ENCODE results near the gene ZSCAN21. TPM values are rescaled to one million over a fixed set of nuclear protein-coding genes. Genes with fewer than 3 reads are reported as not detected.

The ZSCAN21 gene
- total and polyA plus RNA-seq, 5 donors from 2014 or later = 5.1 to 9.8 (median 8.5) TPM

- ATAC-seq (ENCODE audit: low read depth in 2 of 2) (no peak), DNase-seq (no peak)
- peak overlapping the region in 2 of 3 donors; percentile 38 to 87 for H3K27ac Mint-ChIP-seq
- H3K9me3 Mint-ChIP-seq = no peaks in the 10 kb centered on the region
- H3K4me3 ChIP-seq (ENCODE audit: low read depth, low read length) = no peak overlapping the region
- H3K4me3 Mint-ChIP-seq = peak overlapping the region in 2 of 4 donors; percentile 6 to 13
- H3K36me3 Mint-ChIP-seq = peaks cover 17% of the 10 kb centered on the region
- peaks cover 18% of the 10 kb centered on the region for H3K4me1 ChIP-seq (ENCODE audit: control insufficient read depth, insufficient read depth, low read length, poor library complexity, severe bottlenecking)
- no peaks in the 10 kb centered on the region for H3K27me3 ChIP-seq (ENCODE audit: control insufficient read depth, insufficient read depth, low read length)
- no peak overlapping the region for H3K27ac ChIP-seq (ENCODE audit: insufficient read depth, low read length, poor library complexity, severe bottlenecking)
- peaks cover 15 to 55% (median 36%) of the 10 kb centered on the region in 4 donors for H3K4me1 Mint-ChIP-seq
- H3K9me3 ChIP-seq (ENCODE audit: control insufficient read depth in 2 of 2, low read length in 2 of 2) = no peaks in the 10 kb centered on the region
- H3K36me3 ChIP-seq (ENCODE audit: control insufficient read depth, insufficient read depth, low read length) = peaks cover 29% of the 10 kb centered on the region
- no peaks in the 10 kb centered on the region for H3K27me3 Mint-ChIP-seq
Observed at GRCh38 chr7:100019908-100020307, 29.7 kb upstream of the ZSCAN21 start.

GRCh38 chr7:100021297-100021696 is 28.3 kb upstream of the ZSCAN21 start:
- H3K36me3 ChIP-seq (ENCODE audit: control insufficient read depth, insufficient read depth, low read length) = peaks cover 36% of the 10 kb centered on the region
- Mint-ChIP-seq H3K27me3 (no peaks in the 10 kb centered on the region), H3K9me3 (no peaks in the 10 kb centered on the region), H3K4me1 (peaks cover 15 to 46% (median 29%) of the 10 kb centered on the region in 4 donors), H3K4me3 (peak overlapping the region in 1 of 4 donors; percentile 24), H3K36me3 (peaks cover 26% of the 10 kb centered on the region), H3K27ac (peak overlapping the region in 1 of 3 donors; percentile 44)
- no peak overlapping the region for H3K27ac ChIP-seq (ENCODE audit: insufficient read depth, low read length, poor library complexity, severe bottlenecking)
- peaks cover 9% of the 10 kb centered on the region for H3K4me1 ChIP-seq (ENCODE audit: control insufficient read depth, insufficient read depth, low read length, poor library complexity, severe bottlenecking)
- H3K27me3 ChIP-seq (ENCODE audit: control insufficient read depth, insufficient read depth, low read length) = no peaks in the 10 kb centered on the region
- H3K9me3 ChIP-seq (ENCODE audit: control insufficient read depth in 2 of 2, low read length in 2 of 2) = no peaks in the 10 kb centered on the region
- ATAC-seq (ENCODE audit: low read depth in 2 of 2) = no peak
- no peak for DNase-seq
- no peak overlapping the region for H3K4me3 ChIP-seq (ENCODE audit: low read depth, low read length)

- Histone ChIP-seq H3K9me3 (ENCODE audit: control insufficient read depth in 2 of 2, low read length in 2 of 2) (no peaks in the 10 kb centered on the region), H3K36me3 (ENCODE audit: control insufficient read depth, insufficient read depth, low read length) (peaks cover 39% of the 10 kb centered on the region), H3K27ac (ENCODE audit: insufficient read depth, low read length, poor library complexity, severe bottlenecking) (no peak overlapping the region), H3K27me3 (ENCODE audit: control insufficient read depth, insufficient read depth, low read length) (no peaks in the 10 kb centered on the region), H3K4me1 (ENCODE audit: control insufficient read depth, insufficient read depth, low read length, poor library complexity, severe bottlenecking) (no peaks in the 10 kb centered on the region), H3K4me3 (ENCODE audit: low read depth, low read length) (no peak overlapping the region)
- Mint-ChIP-seq H3K36me3 (peaks cover 26% of the 10 kb centered on the region), H3K4me3 (no peak overlapping the region), H3K27me3 (no peaks in the 10 kb centered on the region), H3K27ac (no peak overlapping the region), H3K9me3 (no peaks in the 10 kb centered on the region), H3K4me1 (peaks cover 15 to 34% (median 22%) of the 10 kb centered on the region in 4 donors)
- DNase-seq (no peak), ATAC-seq (ENCODE audit: low read depth in 2 of 2) (no peak)
Observed at GRCh38 chr7:100022621-100023020, 27.0 kb upstream of the ZSCAN21 start.

DNA sequence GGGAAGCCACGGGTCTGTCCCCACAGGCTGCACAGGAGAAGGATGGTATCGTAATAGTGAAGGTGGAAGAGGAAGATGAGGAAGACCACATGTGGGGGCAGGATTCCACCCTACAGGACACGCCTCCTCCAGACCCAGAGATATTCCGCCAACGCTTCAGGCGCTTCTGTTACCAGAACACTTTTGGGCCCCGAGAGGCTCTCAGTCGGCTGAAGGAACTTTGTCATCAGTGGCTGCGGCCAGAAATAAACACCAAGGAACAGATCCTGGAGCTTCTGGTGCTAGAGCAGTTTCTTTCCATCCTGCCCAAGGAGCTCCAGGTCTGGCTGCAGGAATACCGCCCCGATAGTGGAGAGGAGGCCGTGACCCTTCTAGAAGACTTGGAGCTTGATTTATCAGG is 26.0 kb upstream of the ZSCAN21 start:
- Mint-ChIP-seq H3K4me3 (no peak overlapping the region), H3K27ac (no peak overlapping the region), H3K27me3 (no peaks in the 10 kb centered on the region), H3K9me3 (no peaks in the 10 kb centered on the region), H3K4me1 (peaks cover 9 to 28% (median 19%) of the 10 kb centered on the region in 4 donors), H3K36me3 (peaks cover 26% of the 10 kb centered on the region)
- no peak for ATAC-seq (ENCODE audit: low read depth in 2 of 2)
- Histone ChIP-seq H3K4me3 (ENCODE audit: low read depth, low read length) (no peak overlapping the region), H3K9me3 (ENCODE audit: control insufficient read depth in 2 of 2, low read length in 2 of 2) (no peaks in the 10 kb centered on the region), H3K4me1 (ENCODE audit: control insufficient read depth, insufficient read depth, low read length, poor library complexity, severe bottlenecking) (no peaks in the 10 kb centered on the region), H3K27me3 (ENCODE audit: control insufficient read depth, insufficient read depth, low read length) (no peaks in the 10 kb centered on the region), H3K27ac (ENCODE audit: insufficient read depth, low read length, poor library complexity, severe bottlenecking) (no peak overlapping the region), H3K36me3 (ENCODE audit: control insufficient read depth, insufficient read depth, low read length) (peaks cover 45% of the 10 kb centered on the region)
- DNase-seq = no peak

- Histone ChIP-seq H3K27ac (ENCODE audit: insufficient read depth, low read length, poor library complexity, severe bottlenecking) (no peak overlapping the region), H3K9me3 (ENCODE audit: control insufficient read depth in 2 of 2, low read length in 2 of 2) (no peaks in the 10 kb centered on the region), H3K4me3 (ENCODE audit: low read depth, low read length) (no peak overlapping the region), H3K36me3 (ENCODE audit: control insufficient read depth, insufficient read depth, low read length) (peaks cover 41% of the 10 kb centered on the region), H3K4me1 (ENCODE audit: control insufficient read depth, insufficient read depth, low read length, poor library complexity, severe bottlenecking) (no peaks in the 10 kb centered on the region), H3K27me3 (ENCODE audit: control insufficient read depth, insufficient read depth, low read length) (no peaks in the 10 kb centered on the region)
- ATAC-seq (ENCODE audit: low read depth in 2 of 2) (no peak), DNase-seq (no peak)
- H3K4me1 Mint-ChIP-seq = peaks cover 9 to 22% (median 16%) of the 10 kb centered on the region in 4 donors
- peaks cover 26% of the 10 kb centered on the region for H3K36me3 Mint-ChIP-seq
- H3K27ac Mint-ChIP-seq = no peak overlapping the region
- H3K27me3 Mint-ChIP-seq = no peaks in the 10 kb centered on the region
- no peaks in the 10 kb centered on the region for H3K9me3 Mint-ChIP-seq
- no peak overlapping the region for H3K4me3 Mint-ChIP-seq
Observed at GRCh38 chr7:100024020-100024619, 25.5 kb upstream of the ZSCAN21 start.

DNA sequence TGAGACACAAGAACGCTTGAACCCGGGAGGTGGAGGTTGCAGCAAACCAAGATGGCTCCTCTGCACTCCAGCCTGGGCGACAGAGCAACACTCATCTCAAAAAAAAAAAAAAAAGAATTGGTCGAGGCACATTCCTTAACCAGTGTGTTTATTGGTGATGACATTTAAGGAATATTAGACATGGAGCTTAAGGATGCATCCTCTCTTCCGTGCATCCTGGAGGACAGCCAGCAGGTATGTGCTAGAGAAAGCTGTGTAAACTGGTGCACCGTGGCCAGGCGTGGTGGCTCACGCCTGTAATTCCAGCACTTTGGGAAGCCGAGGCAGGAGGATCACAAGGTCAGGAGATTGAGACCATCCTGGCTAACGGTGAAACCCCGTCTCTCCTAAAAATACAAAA is 22.4 kb upstream of the ZSCAN21 start:
- DNase-seq (no peak), ATAC-seq (ENCODE audit: low read depth in 2 of 2) (no peak)
- Histone ChIP-seq H3K9me3 (ENCODE audit: control insufficient read depth in 2 of 2, low read length in 2 of 2) (no peaks in the 10 kb centered on the region), H3K4me3 (ENCODE audit: low read depth, low read length) (no peak overlapping the region), H3K27me3 (ENCODE audit: control insufficient read depth, insufficient read depth, low read length) (no peaks in the 10 kb centered on the region), H3K4me1 (ENCODE audit: control insufficient read depth, insufficient read depth, low read length, poor library complexity, severe bottlenecking) (no peaks in the 10 kb centered on the region), H3K27ac (ENCODE audit: insufficient read depth, low read length, poor library complexity, severe bottlenecking) (no peak overlapping the region), H3K36me3 (ENCODE audit: control insufficient read depth, insufficient read depth, low read length) (peaks cover 66% of the 10 kb centered on the region)
- peaks cover 0 to 2% (median under 1%) of the 10 kb centered on the region in 4 donors for H3K4me1 Mint-ChIP-seq
- no peak overlapping the region for H3K4me3 Mint-ChIP-seq
- no peak overlapping the region for H3K27ac Mint-ChIP-seq
- no peaks in the 10 kb centered on the region for H3K9me3 Mint-ChIP-seq
- no peaks in the 10 kb centered on the region for H3K27me3 Mint-ChIP-seq
- H3K36me3 Mint-ChIP-seq = peaks cover 39% of the 10 kb centered on the region

DNA sequence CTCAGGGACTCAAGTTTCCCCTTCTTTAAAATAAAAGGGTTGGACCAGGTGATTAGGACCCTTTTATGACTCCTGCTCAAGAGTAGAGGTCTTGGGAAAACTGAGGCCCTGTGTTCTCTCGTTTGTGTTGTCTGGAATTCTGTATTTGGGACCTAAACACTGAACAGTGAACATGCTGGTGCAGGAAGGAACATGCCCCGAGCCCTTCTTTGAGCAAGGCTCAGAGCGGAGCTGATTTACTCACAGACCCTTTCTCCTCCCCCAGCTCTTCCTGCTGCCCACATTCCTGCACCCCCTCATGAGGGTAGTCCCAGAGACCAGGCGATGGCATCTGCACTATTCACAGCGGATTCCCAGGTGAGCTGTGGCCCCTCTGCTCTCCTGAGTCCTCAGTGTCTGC is 20.0 kb upstream of the ZSCAN21 start:
- DNase-seq = no peak
- H3K27me3 Mint-ChIP-seq = no peaks in the 10 kb centered on the region
- ATAC-seq (ENCODE audit: low read depth in 2 of 2) = no peak
- peak overlapping the region in 1 of 3 donors; percentile 76 for H3K27ac Mint-ChIP-seq
- peaks cover 44% of the 10 kb centered on the region for H3K36me3 Mint-ChIP-seq
- Histone ChIP-seq H3K4me3 (ENCODE audit: low read depth, low read length) (no peak overlapping the region), H3K27me3 (ENCODE audit: control insufficient read depth, insufficient read depth, low read length) (no peaks in the 10 kb centered on the region), H3K9me3 (ENCODE audit: control insufficient read depth in 2 of 2, low read length in 2 of 2) (no peaks in the 10 kb centered on the region), H3K4me1 (ENCODE audit: control insufficient read depth, insufficient read depth, low read length, poor library complexity, severe bottlenecking) (no peaks in the 10 kb centered on the region), H3K27ac (ENCODE audit: insufficient read depth, low read length, poor library complexity, severe bottlenecking) (no peak overlapping the region), H3K36me3 (ENCODE audit: control insufficient read depth, insufficient read depth, low read length) (peaks cover 63% of the 10 kb centered on the region)
- peaks cover 0 to 3% (median 0%) of the 10 kb centered on the region in 4 donors for H3K4me1 Mint-ChIP-seq
- peaks cover 0 to 2% (median 0%) of the 10 kb centered on the region in 7 donors for H3K9me3 Mint-ChIP-seq
- no peak overlapping the region for H3K4me3 Mint-ChIP-seq

GRCh38 chr7:100033526-100033925 is 16.0 kb upstream of the ZSCAN21 start:
- Mint-ChIP-seq H3K4me1 (peaks cover 0 to 8% (median 0%) of the 10 kb centered on the region in 4 donors), H3K27ac (no peak overlapping the region), H3K27me3 (no peaks in the 10 kb centered on the region), H3K9me3 (peaks cover 0 to 2% (median 0%) of the 10 kb centered on the region in 7 donors), H3K4me3 (no peak overlapping the region), H3K36me3 (peaks cover 52% of the 10 kb centered on the region)
- H3K4me1 ChIP-seq (ENCODE audit: control insufficient read depth, insufficient read depth, low read length, poor library complexity, severe bottlenecking) = no peaks in the 10 kb centered on the region
- no peaks in the 10 kb centered on the region for H3K9me3 ChIP-seq (ENCODE audit: control insufficient read depth in 2 of 2, low read length in 2 of 2)
- no peak for ATAC-seq (ENCODE audit: low read depth in 2 of 2)
- H3K27ac ChIP-seq (ENCODE audit: insufficient read depth, low read length, poor library complexity, severe bottlenecking) = no peak overlapping the region
- DNase-seq = no peak
- no peaks in the 10 kb centered on the region for H3K27me3 ChIP-seq (ENCODE audit: control insufficient read depth, insufficient read depth, low read length)
- no peak overlapping the region for H3K4me3 ChIP-seq (ENCODE audit: low read depth, low read length)
- peaks cover 61% of the 10 kb centered on the region for H3K36me3 ChIP-seq (ENCODE audit: control insufficient read depth, insufficient read depth, low read length)

Measured in CD4-positive, CD25-positive, alpha-beta regulatory T cell (primary cell).